MM.1S (cell line): ENCODE results near the gene ZBTB17.

Experiments used
- DNase-seq: peaks from one replicate; pipeline ENCODE4 v3.0.0-alpha.2; 2015
- H2AFZ ChIP-seq: fragments of 300-600 bp; sonication (generic); 2 replicates; pipeline ENCODE4 v1.6.0; 2016; ENCODE audit warnings: antibody characterized with exemption, low read length
- H3F3A ChIP-seq: fragments of 300-600 bp; sonication (generic); 2 replicates; pipeline ENCODE4 v1.6.1; 2016; ENCODE audit warnings: mild to moderate bottlenecking, antibody characterized with exemption, low read length, moderate library complexity, mixed read lengths; ENCODE audit not compliant: insufficient read depth
- H3K27ac ChIP-seq: fragments of 300-600 bp; sonication (generic); 2 replicates; pipeline ENCODE4 v1.5.1; 2016; ENCODE audit warnings: mild to moderate bottlenecking, low read length
- H3K27me3 ChIP-seq: fragments of 300-600 bp; sonication (generic); replicated peaks from 2 replicates; pipeline ENCODE4 v1.6.0; 2016; ENCODE audit warnings: low read length; ENCODE audit not compliant: insufficient read depth
- H3K36me3 ChIP-seq: fragments of 300-600 bp; sonication (generic); replicated peaks from 2 replicates; pipeline ENCODE4 v1.6.1; 2016; ENCODE audit warnings: mild to moderate bottlenecking, low read length, mixed read lengths; ENCODE audit not compliant: insufficient read depth
- H3K4me1 ChIP-seq: fragments of 300-600 bp; sonication (generic); 2 replicates; pipeline ENCODE4 v1.6.1; 2016; ENCODE audit warnings: low read length, mixed read lengths
- H3K4me2 ChIP-seq: fragments of 300-600 bp; sonication (generic); 2 replicates; pipeline ENCODE4 v1.6.0; 2016; ENCODE audit warnings: low read depth, low read length
- H3K4me3 ChIP-seq: fragments of 300-600 bp; sonication (generic); 2 replicates; pipeline ENCODE4 v1.5.1; 2016; ENCODE audit warnings: low read length, mixed read lengths
- H3K79me2 ChIP-seq: fragments of 300-600 bp; sonication (generic); 2 replicates; pipeline ENCODE4 v1.6.1; 2016; ENCODE audit warnings: mixed run types, low read length, mixed read lengths
- H3K9ac ChIP-seq: fragments of 300-600 bp; sonication (generic); 2 replicates; pipeline ENCODE4 v1.6.1; 2016; ENCODE audit warnings: low read length, mixed read lengths
- H3K9me2 ChIP-seq: fragments of 300-600 bp; sonication (generic); replicated peaks from 2 replicates; pipeline ENCODE4 v1.6.1; 2016; ENCODE audit warnings: mild to moderate bottlenecking, low read length, mixed read lengths; ENCODE audit not compliant: insufficient read depth
- H3K9me3 ChIP-seq: fragments of 300-600 bp; sonication (generic); replicated peaks from 2 replicates; pipeline ENCODE4 v1.6.1; 2016; ENCODE audit warnings: mild to moderate bottlenecking, low read length, mixed read lengths; ENCODE audit not compliant: insufficient read depth
- H4K20me1 ChIP-seq: fragments of 300-600 bp; sonication (generic); 2 replicates; pipeline ENCODE4 v1.6.1; 2016; ENCODE audit warnings: mild to moderate bottlenecking, low read length, moderate library complexity, mixed read lengths; ENCODE audit not compliant: insufficient read depth
- EZH2 ChIP-seq: fragments of 300-600 bp; sonication (generic); optimal IDR thresholded peaks from 2 replicates; pipeline ENCODE3; 2017; ENCODE audit warnings: low read depth, mild to moderate bottlenecking, antibody characterized with exemption, low read length, mixed read lengths
- EZH2phosphoT487 ChIP-seq: fragments of 300-600 bp; sonication (generic); IDR thresholded peaks from 2 replicates; pipeline ENCODE4 v1.6.1; 2018; ENCODE audit warnings: antibody characterized with exemption, low read length
- TF ChIP-seq, protein P1 (sequence below): fragments of 300-600 bp; sonication (generic); IDR thresholded peaks from 2 replicates; pipeline ENCODE4 v1.5.1; 2016; ENCODE audit warnings: antibody characterized with exemption, low read length, mixed read lengths

Gene ZBTB17

DNA sequence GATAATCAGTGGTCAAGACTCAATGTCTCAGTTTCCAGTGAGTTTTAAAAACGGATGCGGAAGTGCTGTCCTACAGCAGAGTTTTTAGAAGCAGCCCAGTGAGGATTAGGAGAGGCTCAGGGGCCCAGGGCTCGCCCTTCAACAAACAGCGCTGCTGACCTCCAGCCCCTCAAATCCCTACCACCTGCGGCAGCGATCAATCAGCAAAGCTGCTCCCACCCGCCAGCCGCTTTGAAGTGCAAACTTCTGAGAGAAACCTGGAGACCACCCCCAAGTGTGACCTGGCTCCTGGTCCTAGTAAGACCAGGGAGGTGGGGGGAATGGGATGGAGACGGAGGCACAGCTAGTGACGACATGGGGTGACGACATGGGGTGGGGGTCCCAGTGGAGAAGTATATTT, 14.4 kb downstream of the ZBTB17 start:
- Histone ChIP-seq H3K36me3 (no peaks in the 10 kb centered on the region), H3K79me2 (peaks cover 59% of the 10 kb centered on the region), H3F3A (no peaks in the 10 kb centered on the region), H3K9me3 (no peaks in the 10 kb centered on the region), H3K27me3 (no peaks in the 10 kb centered on the region), H3K9ac (no peak overlapping the region), H3K9me2 (no peaks in the 10 kb centered on the region), H3K4me1 (no peaks in the 10 kb centered on the region), H3K4me2 (no peak overlapping the region), H4K20me1 (no peaks in the 10 kb centered on the region), H3K4me3 (no peak overlapping the region), H2AFZ (no peak overlapping the region), H3K27ac (no peak overlapping the region)
- no peak for DNase-seq
- no peak for TF ChIP-seq EZH2phosphoT487
- TF ChIP-seq, protein P1, sequence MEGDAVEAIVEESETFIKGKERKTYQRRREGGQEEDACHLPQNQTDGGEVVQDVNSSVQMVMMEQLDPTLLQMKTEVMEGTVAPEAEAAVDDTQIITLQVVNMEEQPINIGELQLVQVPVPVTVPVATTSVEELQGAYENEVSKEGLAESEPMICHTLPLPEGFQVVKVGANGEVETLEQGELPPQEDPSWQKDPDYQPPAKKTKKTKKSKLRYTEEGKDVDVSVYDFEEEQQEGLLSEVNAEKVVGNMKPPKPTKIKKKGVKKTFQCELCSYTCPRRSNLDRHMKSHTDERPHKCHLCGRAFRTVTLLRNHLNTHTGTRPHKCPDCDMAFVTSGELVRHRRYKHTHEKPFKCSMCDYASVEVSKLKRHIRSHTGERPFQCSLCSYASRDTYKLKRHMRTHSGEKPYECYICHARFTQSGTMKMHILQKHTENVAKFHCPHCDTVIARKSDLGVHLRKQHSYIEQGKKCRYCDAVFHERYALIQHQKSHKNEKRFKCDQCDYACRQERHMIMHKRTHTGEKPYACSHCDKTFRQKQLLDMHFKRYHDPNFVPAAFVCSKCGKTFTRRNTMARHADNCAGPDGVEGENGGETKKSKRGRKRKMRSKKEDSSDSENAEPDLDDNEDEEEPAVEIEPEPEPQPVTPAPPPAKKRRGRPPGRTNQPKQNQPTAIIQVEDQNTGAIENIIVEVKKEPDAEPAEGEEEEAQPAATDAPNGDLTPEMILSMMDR = no peak
- no peak for TF ChIP-seq EZH2

DNA sequence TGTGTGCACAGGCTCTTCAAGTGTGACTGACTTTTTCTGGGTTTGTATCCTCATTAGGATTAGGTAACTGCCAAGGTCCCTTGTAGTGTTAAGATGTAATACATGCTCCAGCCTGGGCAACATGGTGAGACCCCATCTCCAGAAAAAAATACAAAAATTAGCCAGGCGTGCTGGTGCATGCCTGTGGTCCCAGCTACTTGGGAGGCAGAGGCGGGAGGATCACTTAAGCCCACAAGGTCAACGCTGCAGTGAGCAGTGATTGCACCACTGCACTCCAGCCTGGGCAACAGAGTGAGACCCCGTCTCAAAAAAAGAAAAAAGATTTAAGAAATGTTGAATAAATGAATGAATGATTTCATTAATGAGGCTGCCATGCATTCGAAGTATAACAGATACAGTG, 15.1 kb downstream of the ZBTB17 start:
- DNase-seq = no peak
- Histone ChIP-seq H3K4me3 (no peak overlapping the region), H2AFZ (no peak overlapping the region), H3K4me1 (no peaks in the 10 kb centered on the region), H3K27me3 (no peaks in the 10 kb centered on the region), H3K4me2 (no peak overlapping the region), H3K9me3 (no peaks in the 10 kb centered on the region), H3K79me2 (peaks cover 57% of the 10 kb centered on the region), H3K36me3 (no peaks in the 10 kb centered on the region), H3K27ac (no peak overlapping the region), H3K9ac (no peak overlapping the region), H4K20me1 (no peaks in the 10 kb centered on the region), H3K9me2 (no peaks in the 10 kb centered on the region), H3F3A (no peaks in the 10 kb centered on the region)
- TF ChIP-seq EZH2 (no peak), EZH2phosphoT487 (no peak)

DNA sequence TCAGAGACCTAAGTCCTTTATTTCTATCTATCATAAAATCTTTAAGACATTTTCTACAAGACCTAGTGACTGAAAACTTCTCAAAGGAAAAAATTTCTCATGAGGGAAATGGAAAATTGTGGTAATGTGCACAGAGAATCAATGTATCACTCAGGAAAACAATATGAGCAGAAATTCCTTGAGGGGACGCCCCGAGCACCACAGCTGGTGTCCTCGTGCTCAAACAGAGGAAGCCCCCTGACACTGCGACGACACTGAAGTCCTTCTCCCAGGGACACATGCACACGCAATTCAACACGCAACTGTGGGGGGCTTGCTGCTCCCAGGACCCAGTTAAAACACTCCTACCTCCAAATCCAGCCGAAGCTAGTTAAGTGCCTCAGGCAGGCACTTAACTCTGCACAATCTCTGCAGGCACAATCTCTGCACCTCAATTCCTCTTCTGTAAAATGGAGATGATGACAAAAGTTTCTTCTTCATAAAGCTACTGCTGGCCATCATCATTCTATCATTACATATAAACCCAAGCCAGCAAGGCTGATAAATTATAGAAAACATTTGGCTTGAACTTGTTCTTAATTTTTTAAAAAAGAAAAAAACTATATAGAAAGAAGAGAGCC, 16.0 kb downstream of the ZBTB17 start:
- Histone ChIP-seq H3K4me2 (no peak overlapping the region), H3F3A (no peaks in the 10 kb centered on the region), H2AFZ (no peak overlapping the region), H3K36me3 (no peaks in the 10 kb centered on the region), H3K9me3 (no peaks in the 10 kb centered on the region), H3K4me3 (no peak overlapping the region), H3K4me1 (no peaks in the 10 kb centered on the region), H3K27ac (no peak overlapping the region), H4K20me1 (no peaks in the 10 kb centered on the region), H3K27me3 (no peaks in the 10 kb centered on the region), H3K79me2 (peaks cover 55% of the 10 kb centered on the region), H3K9ac (no peak overlapping the region), H3K9me2 (no peaks in the 10 kb centered on the region)
- TF ChIP-seq EZH2 = no peak
- TF ChIP-seq EZH2phosphoT487 = no peak
- TF ChIP-seq, protein P1 = no peak
- no peak for DNase-seq

DNA sequence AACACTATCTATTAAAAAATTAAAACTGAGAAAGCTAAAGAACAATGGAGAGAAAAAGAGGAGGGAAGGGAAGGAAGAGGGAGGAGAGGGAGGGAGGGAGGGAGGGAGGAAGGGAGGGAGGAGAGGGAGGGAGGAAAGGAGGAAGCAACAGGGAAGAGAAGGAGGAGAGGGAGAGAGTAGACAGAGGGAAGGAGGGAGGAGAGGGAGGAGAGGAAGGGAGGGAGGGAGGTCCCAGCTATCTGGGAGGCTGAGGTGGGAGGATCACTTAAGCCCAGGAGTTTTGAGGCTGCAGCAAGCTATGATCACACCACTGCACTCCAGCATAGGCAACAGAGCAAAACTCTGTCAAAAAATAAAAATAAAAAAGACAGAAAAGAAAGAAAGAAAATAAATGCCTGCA, 16.5 kb downstream of the ZBTB17 start:
- TF ChIP-seq EZH2 (no peak), EZH2phosphoT487 (no peak)
- TF ChIP-seq, protein P1 = no peak
- no peak for DNase-seq
- H4K20me1 ChIP-seq = no peaks in the 10 kb centered on the region
- no peak overlapping the region for H3K27ac ChIP-seq
- H3K4me2 ChIP-seq = no peak overlapping the region
- H3K4me1 ChIP-seq = no peaks in the 10 kb centered on the region
- no peaks in the 10 kb centered on the region for H3F3A ChIP-seq
- H3K9ac ChIP-seq = no peak overlapping the region
- H3K9me2 ChIP-seq = no peaks in the 10 kb centered on the region
- no peaks in the 10 kb centered on the region for H3K36me3 ChIP-seq
- H3K79me2 ChIP-seq = peaks cover 56% of the 10 kb centered on the region
- H3K4me3 ChIP-seq = no peak overlapping the region
- no peaks in the 10 kb centered on the region for H3K9me3 ChIP-seq
- no peaks in the 10 kb centered on the region for H3K27me3 ChIP-seq
- H2AFZ ChIP-seq = no peak overlapping the region
